Panc1 (cell line): ENCODE measurements around the gene EWSR1. TPM values are rescaled to one million over a fixed set of nuclear protein-coding genes. Genes with fewer than 3 reads are reported as not detected.
"Not testable (repeated sequence)": the region's sequence is repeated elsewhere in the genome, so short reads cannot be mapped to it uniquely, and the experiment has no call there.

Experiments used
- ATAC-seq: fragments of 200-7000 bp; cut with Tn5 transposase; 2 replicates; pipeline ENCODE4 v1.9.1; 2020; ENCODE audit warnings: mild to moderate bottlenecking, moderate library complexity
- BruUV-seq: library from RNA; stranded (reverse); fragments of 400-500 nt; replicated peaks from 2 replicates; lab custom pipeline; 2021; lab: Mats Ljungman, UMichigan
- CTCF ChIA-PET: fragments of 300-600 bp; sonication (Branson Sonifier 250); formaldehyde crosslinking; loops from one replicate; lab custom pipeline; 2022; ENCODE audit warnings: antibody characterized with exemption; lab: Charles Lee
- POLR2A ChIA-PET: fragments of 300-600 bp; sonication (Branson Sonifier 250); formaldehyde crosslinking; loops from one replicate; lab custom pipeline; 2022; ENCODE audit warnings: antibody characterized with exemption; lab: Charles Lee
- DNase-seq: peaks from one replicate; pipeline ENCODE4 v3.0.0-alpha.2; 2010; ENCODE audit warnings: low read depth, low spot score
- H3K27ac ChIP-seq: 2 replicates; pipeline ENCODE4 v1.5.1; 2011; ENCODE audit warnings: mild to moderate bottlenecking, low read length, inconsistent platforms
- H3K27me3 ChIP-seq: fragments of 200-500 bp; sonication (Bioruptor generic); 2 replicates; pipeline ENCODE4 v1.6.0; 2014; ENCODE audit warnings: low read length, inconsistent platforms; ENCODE audit not compliant: control insufficient read depth, insufficient read depth
- H3K36me3 ChIP-seq: fragments of 200-500 bp; sonication (Bioruptor generic); 2 replicates; pipeline ENCODE4 v1.5.1; 2014; ENCODE audit warnings: inconsistent platforms, mild to moderate bottlenecking, low read length, moderate library complexity; ENCODE audit not compliant: control insufficient read depth, insufficient read depth
- H3K4me1 ChIP-seq: 2 replicates; pipeline ENCODE4 v1.5.1; 2011; ENCODE audit warnings: inconsistent platforms, mild to moderate bottlenecking, low read length, moderate library complexity; ENCODE audit not compliant: control insufficient read depth, insufficient read depth
- H3K4me3 ChIP-seq, 2 experiments: 2 replicates each; pipeline ENCODE4 v1.5.1; 2011 to 2012; ENCODE audit warnings: low read depth in 2 of 2, low read length in 2 of 2, mild to moderate bottlenecking in 2 of 2, inconsistent platforms in 1 of 2, moderate library complexity in 1 of 2
- H3K9me3 ChIP-seq: fragments of 200-500 bp; sonication (Bioruptor generic); 2 replicates; pipeline ENCODE4 v1.5.1; 2014; ENCODE audit warnings: low read depth, mild to moderate bottlenecking, inconsistent platforms, low read length, moderate library complexity; ENCODE audit not compliant: control insufficient read depth, insufficient read depth
- CTCF ChIP-seq: fragments of 450-650 bp; IDR thresholded peaks from 2 replicates; pipeline ENCODE4 v1.5.1; 2017; ENCODE audit warnings: mild to moderate bottlenecking
- POLR2AphosphoS5 ChIP-seq: IDR thresholded peaks from 2 replicates; pipeline ENCODE4 v1.6.1; 2012; ENCODE audit warnings: mild to moderate bottlenecking, low read depth, low read length, moderate library complexity
- REST ChIP-seq, 2 experiments: IDR thresholded peaks; 2 replicates each; pipeline ENCODE4 v1.6.1; 2011 to 2012; ENCODE audit warnings: low read depth in 2 of 2, control low read depth in 1 of 2, low read length in 1 of 2, mild to moderate bottlenecking in 1 of 2, moderate library complexity in 1 of 2; ENCODE audit not compliant: insufficient read depth in 1 of 2
- SIN3A ChIP-seq: IDR thresholded peaks from 2 replicates; pipeline ENCODE4 v1.6.1; 2012; ENCODE audit warnings: low read depth, mild to moderate bottlenecking, low read length, moderate library complexity, borderline replicate concordance; ENCODE audit not compliant: insufficient read depth
- TCF7L2 ChIP-seq: IDR thresholded peaks from 2 replicates; pipeline ENCODE4 v1.6.1; 2011; ENCODE audit warnings: mild to moderate bottlenecking, low read depth, low read length, inconsistent platforms
- in situ Hi-C: cut with HindIII; loops from 2 replicates; pipeline ENCODE4 v1.10.0; 2016; ENCODE audit warnings: low sequenced_read_pairs, low pct_unique_long_range_greater_than_20kb
- intact Hi-C: fragments of 100-400 bp; cut with micrococcal nuclease; formaldehyde crosslinking; loops from one replicate; pipeline ENCODE4 v1.10.0; 2022; ENCODE audit not compliant: unreplicated experiment
- total RNA-seq: library from RNA; stranded (reverse); gene quantifications from one replicate; pipeline ENCODE4 v1.2.1, GENCODE V29; 2021; ENCODE audit not compliant: unreplicated experiment

Gene EWSR1
- total RNA-seq, 1 experiment from 2014 or later = 272 TPM

GRCh38 chr22:29233277-29233877 is 34.7 kb upstream of the EWSR1 start:
- Histone ChIP-seq H3K9me3 (no peaks in the 10 kb centered on the region), H3K4me3 (no peak overlapping the region), H3K36me3 (no peaks in the 10 kb centered on the region), H3K27me3 (no peaks in the 10 kb centered on the region), H3K4me1 (no peaks in the 10 kb centered on the region), H3K27ac (no peak overlapping the region)
- ATAC-seq = no peak
- intact Hi-C loops = no loop called here
- ChIA-PET POLR2A (no interaction called here), CTCF (interaction anchor here (0.6 kb wide), 1 partner anchor 39 kb away, joined by 3 read pairs; no protein-coding TSS in a partner anchor)
- TF ChIP-seq POLR2AphosphoS5 (no peak), SIN3A (no peak), TCF7L2 (no peak), CTCF (no peak), REST (IDR thresholded peaks at IDR 0.05; ENCODE audit: insufficient read depth in 1 of 2, low read depth in 2 of 2, low read length in 1 of 2) (no peak)
- in situ Hi-C loops = no loop called here
- no TSS peak for BruUV-seq
- DNase-seq = no peak

GRCh38 chr22:29240481-29240880 is 27.6 kb upstream of the EWSR1 start:
- intact Hi-C loops = loop anchor here (10.0 kb wide), 1 partner anchor 196 kb away; no protein-coding TSS in a partner anchor
- H3K4me3 ChIP-seq, BruUV-seq, H3K9me3 ChIP-seq, ATAC-seq, POLR2A ChIA-PET, in situ Hi-C loops, CTCF ChIA-PET, DNase-seq, H3K4me1 ChIP-seq, H3K27ac ChIP-seq, H3K36me3 ChIP-seq, H3K27me3 ChIP-seq: not testable (repeated sequence)

- POLR2A ChIA-PET = no interaction called here
- no peak for TF ChIP-seq POLR2AphosphoS5
- no peak for TF ChIP-seq TCF7L2
- no peak for TF ChIP-seq REST (IDR thresholded peaks at IDR 0.05; ENCODE audit: insufficient read depth in 1 of 2, low read depth in 2 of 2, low read length in 1 of 2)
- TF ChIP-seq SIN3A = no peak
- TF ChIP-seq CTCF = no peak
- DNase-seq (no peak), ATAC-seq (no peak)
- Histone ChIP-seq H3K27ac (no peak overlapping the region), H3K4me1 (no peaks in the 10 kb centered on the region), H3K27me3 (no peaks in the 10 kb centered on the region), H3K4me3 (no peak overlapping the region), H3K9me3 (peaks cover 3% of the 10 kb centered on the region; the same call in 1 of the 2 replicates), H3K36me3 (no peaks in the 10 kb centered on the region)
- CTCF ChIA-PET = no interaction called here
- BruUV-seq = no TSS peak
- intact Hi-C loops (loop anchor here (10.0 kb wide), 1 partner anchor 199 kb away; no protein-coding TSS in a partner anchor), in situ Hi-C loops (no loop called here)
Measured at GRCh38 chr22:29243874-29244446, 24.1 kb upstream of the EWSR1 start.
